HG03095 (cell line): Measurements from ENCODE around the gene ARHGEF7.

ENCODE experiments used
- ATAC-seq: cut with Tn5 transposase; IDR thresholded peaks from one replicate; pipeline ENCODE4 v1.9.1; 2021; ENCODE audit warnings: moderate library complexity; ENCODE audit not compliant: unreplicated experiment

Gene ARHGEF7

GRCh38 chr13:111272117-111272516 lies 157.0 kb downstream of the ARHGEF7 start:
- ATAC-seq = no peak

DNA sequence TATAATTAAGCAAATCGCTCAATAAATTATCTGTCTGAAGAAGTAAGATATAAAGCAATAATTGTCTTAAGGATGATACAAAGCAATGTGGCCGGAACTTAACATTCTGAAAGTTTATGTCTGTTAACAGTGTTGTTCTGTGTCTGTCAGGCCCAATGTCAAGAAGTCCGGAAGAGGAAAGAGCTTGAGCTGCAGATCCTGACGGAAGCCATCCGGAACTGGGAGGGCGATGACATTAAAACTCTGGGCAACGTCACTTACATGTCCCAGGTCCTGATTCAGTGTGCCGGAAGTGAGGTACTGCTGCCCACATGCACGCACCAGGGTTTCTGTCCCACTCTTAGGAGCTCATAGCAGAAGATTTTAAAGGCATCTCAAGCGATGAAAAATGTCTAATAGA lies 160.3 kb downstream of the ARHGEF7 start:
- ATAC-seq = no peak

DNA sequence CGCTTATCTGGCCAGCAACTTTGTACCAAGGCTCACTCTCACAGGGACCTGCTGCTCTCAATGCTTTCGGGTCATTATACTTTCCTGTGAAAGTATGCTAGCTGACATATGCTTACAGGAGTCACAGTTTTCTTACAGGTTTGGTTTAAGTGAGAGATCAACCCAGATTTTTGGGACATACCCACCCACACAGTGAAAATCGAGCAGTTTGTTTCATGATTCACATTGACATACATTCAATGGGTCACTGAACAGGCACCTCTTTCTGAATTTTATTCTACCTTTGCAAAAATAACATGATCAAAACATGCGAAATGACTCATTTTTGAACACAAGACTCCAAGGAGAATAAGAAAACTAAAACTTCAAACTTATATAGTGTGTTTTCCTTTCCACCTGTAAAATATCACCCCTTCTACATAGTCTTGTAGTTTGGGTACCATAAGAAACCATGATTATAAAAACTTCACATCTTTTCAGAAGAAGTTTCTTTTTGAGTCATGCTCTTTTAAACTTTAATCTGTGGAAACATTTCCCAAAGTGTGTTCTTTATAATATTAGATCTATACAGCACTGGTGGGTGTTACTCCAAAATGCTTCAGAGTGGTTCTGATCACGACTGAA lies 161.0 kb downstream of the ARHGEF7 start:
- ATAC-seq = no peak

GRCh38 chr13:111278258-111278657 lies 163.1 kb downstream of the ARHGEF7 start:
- ATAC-seq = no peak

GRCh38 chr13:111278743-111279652 lies 163.9 kb downstream of the ARHGEF7 start:
- no peak for ATAC-seq

DNA sequence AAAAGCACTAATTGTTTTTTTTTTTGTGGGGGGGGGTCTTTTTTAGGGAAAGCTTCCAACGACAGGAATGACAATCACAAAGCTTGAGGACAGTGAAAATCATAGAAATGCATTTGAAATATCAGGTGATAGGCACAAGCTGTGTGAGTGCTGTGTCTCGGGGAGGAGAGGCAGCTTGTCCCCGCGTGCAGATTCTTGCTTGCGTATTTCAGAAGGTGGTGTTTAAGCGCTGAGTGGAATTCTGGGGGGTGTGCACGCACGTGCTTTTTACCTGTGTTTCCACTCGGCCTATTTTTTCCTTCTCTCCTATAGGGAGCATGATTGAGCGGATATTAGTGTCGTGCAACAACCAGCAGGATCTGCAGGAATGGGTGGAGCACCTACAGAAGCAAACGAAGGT lies 165.1 kb downstream of the ARHGEF7 start:
- ATAC-seq = no peak

DNA sequence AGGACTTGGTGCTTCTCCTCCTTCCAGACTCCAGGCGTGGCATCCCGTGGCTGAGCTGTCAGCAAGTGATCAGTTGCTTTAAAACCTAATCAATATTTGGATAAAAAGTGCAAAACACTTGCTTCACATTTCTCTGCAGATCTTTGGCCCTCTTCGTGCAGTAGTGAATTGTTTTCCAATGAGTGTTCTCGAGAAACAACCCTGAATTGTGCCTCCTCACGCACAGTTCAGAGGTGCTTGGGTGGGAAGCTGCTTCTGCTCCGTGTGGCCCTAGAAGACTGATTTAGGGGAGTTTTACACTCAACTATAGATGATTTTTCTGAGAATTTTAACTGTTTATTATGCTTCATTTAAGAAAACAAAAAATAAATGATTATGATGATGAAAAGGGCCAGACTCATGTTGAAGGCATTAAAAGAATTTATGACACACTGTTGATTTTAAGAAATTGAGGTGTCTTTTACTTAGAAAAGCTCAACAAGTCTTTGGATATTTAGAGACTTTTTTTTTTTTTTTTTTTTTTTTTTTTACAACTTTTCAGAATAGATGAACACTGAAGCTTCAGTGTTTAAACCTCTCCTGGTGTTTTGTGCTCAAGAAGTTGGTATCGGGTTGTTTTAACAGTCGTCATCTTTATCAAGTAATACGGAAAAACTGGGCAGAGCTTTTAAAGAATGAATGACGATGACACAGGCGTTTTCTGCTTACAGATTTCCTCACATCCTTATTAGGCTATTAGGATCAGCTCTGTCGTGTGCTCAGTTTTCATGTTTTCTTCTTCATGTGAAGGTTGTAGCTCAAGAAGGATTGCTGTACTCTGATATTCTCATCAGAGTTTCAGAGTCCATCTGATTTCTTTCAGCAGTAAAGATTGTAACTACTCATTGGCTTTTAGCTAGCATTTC lies 165.8 kb downstream of the ARHGEF7 start:
- ATAC-seq = no peak

DNA sequence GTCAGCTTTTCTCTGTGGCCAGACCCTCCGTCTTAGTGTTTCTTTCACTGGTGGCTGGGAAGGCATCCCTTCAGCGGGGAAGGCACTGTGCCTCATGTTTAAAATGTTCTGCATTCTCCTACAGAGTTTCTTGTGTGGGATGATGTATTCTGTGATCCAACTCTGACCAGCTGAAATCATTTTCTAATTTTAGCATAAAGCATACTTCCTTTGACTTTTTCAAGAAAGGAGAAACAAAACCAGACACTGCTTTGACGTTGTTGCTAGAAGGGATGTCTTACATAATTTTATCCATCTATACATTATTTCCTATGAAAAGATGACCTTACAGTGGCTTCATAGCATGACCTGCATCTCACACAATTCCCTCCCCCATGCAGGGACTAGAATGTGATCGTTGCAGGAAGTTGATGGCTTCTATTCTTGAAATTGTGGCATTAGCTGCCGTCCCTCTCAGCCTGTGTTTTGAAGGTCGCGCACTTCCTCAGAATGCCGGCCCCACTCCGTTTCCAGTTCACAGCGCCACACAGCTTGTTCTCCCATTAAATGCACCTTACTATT lies 166.7 kb downstream of the ARHGEF7 start:
- ATAC-seq = no peak

GRCh38 chr13:111282425-111282824 lies 167.3 kb downstream of the ARHGEF7 start:
- ATAC-seq = no peak

- no peak for ATAC-seq
Observed at GRCh38 chr13:111282997-111283396, 167.9 kb downstream of the ARHGEF7 start.

- no peak for ATAC-seq
Observed at GRCh38 chr13:111283457-111283856, 168.3 kb downstream of the ARHGEF7 start.

DNA sequence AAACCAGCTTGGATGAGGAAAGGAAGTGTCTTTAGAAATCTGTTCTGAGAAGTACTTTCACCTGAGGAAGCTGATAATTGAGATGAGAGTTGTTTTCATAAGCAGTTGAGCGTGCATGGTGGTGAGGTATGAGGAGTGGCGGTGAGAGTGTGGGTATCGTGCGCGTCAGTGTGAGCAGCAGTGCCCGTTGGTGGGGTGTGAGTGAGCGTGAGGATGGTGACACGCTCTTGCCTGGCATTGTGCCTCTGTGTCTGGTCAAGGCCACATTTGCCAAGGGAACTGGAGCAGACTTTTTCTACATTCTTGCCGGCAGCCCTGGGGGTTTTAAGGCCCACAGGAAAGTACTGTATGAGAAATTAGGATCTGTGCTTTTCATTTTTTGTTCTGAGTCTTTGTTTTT lies 168.9 kb downstream of the ARHGEF7 start:
- ATAC-seq = no peak

- no peak for ATAC-seq
Observed at GRCh38 chr13:111284565-111284964, 169.5 kb downstream of the ARHGEF7 start.

- no peak for ATAC-seq
Observed at GRCh38 chr13:111286162-111286561, 171.1 kb downstream of the ARHGEF7 start.

GRCh38 chr13:111286749-111287148 lies 171.6 kb downstream of the ARHGEF7 start:
- no peak for ATAC-seq

GRCh38 chr13:111287201-111287600 lies 172.1 kb downstream of the ARHGEF7 start:
- ATAC-seq = no peak

- ATAC-seq = no peak
Observed at GRCh38 chr13:111288276-111288675, 173.2 kb downstream of the ARHGEF7 start.

DNA sequence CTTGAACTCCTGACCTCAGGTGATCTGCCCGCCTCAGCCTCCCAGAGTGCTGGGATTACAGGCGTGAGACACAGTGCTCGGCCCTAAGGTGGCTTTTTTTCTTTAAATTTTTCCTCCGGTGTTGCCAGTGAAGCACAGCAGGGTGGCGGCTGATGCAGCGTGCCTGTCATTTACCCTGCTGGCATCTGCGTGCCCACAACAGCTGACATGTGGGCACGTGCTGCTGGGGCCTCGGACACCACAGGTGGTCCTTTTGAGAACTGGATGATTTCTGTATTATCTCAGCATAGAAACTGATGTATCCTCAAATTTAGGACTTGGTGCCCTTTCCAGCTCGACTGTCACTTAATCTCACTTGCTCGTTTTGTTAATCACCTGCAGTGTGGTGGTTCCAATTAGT lies 174.1 kb downstream of the ARHGEF7 start:
- ATAC-seq = no peak

DNA sequence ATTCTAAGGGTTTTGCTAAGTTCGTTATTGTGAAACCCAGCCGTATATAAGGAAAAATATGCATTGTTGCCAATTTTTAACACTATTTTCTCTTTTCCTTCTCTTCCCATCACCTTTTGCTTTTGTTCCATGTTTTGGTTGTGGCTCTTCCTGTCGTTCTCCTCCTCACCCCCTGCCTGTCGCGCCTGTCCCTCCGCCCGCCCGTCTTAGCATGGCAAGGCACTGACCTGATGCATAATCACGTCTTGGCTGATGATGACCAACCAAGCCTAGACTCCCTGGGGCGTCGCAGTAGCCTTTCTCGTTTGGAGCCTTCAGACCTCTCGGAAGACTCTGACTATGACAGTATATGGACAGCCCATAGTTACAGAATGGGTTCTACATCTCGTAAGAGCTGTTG lies 176.8 kb downstream of the ARHGEF7 start:
- ATAC-seq = no peak

GRCh38 chr13:111292710-111293485 lies 177.8 kb downstream of the ARHGEF7 start:
- no peak for ATAC-seq
